GM21528 (cell line): ENCODE results near the gene TTC24.
"Not testable (repeated sequence)": the region's sequence is repeated elsewhere in the genome, so short reads cannot be mapped to it uniquely, and the experiment has no call there.

Source experiments
- ATAC-seq: cut with Tn5 transposase; IDR thresholded peaks from one replicate; pipeline ENCODE4 v1.9.1; 2021; ENCODE audit warnings: mild to moderate bottlenecking, moderate library complexity; ENCODE audit not compliant: unreplicated experiment, low FRiP score

TTC24 gene

DNA sequence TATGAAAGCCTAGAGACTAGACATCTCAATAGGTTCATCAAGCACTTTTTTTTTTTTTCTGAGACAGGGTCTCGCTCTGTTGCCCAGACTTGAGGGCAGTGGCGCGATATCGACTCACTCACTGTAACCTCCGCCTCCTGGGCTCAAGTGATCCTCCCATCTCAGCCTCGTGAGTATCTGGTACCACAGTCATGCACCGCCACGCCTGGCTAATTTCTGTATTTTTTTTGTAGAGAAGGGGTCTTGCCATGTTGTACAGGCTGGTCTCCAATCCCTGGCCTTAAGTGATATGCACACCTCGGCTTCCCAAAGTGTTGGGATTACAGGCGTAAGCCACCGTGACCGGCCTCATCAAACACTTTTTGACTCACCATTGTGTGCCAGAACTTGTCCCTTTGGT lies 22.4 kb downstream of the TTC24 start:
- no peak for ATAC-seq

GRCh38 chr1:156602557-156602993 lies 23.1 kb downstream of the TTC24 start:
- ATAC-seq, result no peak

- ATAC-seq, result not testable (repeated sequence)
These were observed 27.8 kb downstream of the TTC24 start for GRCh38 chr1:156607344-156607743.

DNA sequence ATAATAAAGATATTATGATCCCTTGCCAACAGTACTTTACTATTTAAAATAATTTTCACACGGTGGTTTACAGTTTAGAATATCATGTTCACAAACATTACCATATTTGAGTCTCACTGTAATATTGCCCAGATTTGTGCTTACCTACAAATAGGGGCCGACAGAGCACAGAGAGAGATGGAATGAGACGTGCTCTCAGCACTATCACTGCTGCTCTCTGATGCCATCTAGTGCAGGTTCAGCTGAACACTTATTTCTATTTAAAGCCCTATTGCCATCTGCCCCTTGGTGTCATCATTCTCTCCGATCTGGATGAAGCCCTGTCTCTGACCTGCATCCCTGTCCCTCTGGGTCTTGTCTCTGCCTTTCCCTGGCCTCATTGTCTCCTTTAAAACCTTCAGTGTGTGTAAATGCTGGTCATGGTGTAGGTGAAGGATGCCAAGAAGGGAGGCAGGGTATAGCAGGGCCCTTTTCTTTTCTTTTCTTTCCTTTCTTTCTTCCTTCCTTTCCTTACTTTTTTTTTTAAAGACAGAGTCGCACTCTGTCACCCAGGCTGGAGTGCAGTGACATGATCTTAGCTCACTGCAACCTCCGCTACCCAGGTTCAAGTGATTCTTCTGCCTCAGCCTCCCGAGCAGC lies 28.6 kb downstream of the TTC24 start:
- no peak for ATAC-seq

DNA sequence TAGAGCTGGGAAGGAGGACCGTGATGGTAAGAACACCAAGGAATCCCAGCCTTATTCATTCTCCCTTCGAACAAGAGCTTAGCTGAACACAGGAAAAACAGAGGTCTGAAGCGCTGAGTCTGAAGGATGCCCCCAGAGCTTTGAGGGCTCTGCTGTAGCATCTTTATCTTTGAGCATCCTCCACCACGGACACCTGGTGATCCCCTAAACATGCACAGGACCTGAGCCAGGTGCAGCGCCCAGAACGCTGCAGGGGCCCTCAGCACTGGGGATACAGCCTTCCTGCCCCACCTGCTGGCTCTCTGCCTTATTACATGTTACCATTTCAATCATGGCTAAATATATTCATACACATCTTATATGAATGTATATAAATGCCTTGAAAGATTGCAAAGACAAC lies 29.5 kb downstream of the TTC24 start:
- no peak for ATAC-seq

DNA sequence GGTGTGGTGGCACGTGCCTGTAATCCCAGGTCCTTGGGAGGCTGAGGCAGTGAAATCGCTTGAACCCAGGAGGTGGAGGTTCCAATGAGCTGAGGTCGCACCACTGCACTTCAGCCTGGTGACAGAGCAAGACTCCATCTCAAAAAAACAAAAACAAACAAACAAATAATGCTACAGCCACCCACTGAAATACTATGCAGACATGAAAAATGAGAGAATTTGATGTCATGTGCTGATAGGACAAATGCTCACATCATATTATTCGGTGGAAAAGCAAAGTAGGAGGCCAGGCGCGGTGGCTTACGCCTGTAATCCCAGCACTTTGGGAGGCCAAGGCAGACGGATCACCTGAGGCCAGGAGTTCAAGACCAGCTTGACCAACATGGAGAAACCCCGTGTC lies 30.5 kb downstream of the TTC24 start:
- ATAC-seq, result not testable (repeated sequence)

DNA sequence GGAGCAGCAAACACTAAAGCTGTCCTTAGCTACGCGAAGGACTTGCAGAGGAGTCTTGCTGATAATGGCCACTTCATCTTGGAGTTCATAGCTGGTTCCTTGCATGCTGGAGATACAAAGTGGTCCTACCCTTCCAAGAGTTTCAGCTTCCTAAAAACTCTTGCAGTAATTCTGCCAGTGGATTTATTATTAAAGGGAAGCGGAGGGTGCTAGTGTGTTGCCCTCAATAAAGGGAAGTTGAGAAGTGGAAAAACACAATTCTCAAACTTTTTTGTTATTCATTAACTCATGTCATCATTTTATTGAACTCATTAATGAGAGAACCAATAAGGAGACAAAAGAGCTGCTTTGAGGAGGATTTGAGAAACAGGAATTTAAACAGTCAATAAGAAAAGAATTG lies 33.1 kb downstream of the TTC24 start:
- ATAC-seq, result no peak

- ATAC-seq, result no peak
These were observed 36.4 kb downstream of the TTC24 start for GRCh38 chr1:156615946-156616345.

GRCh38 chr1:156616463-156616862 lies 36.9 kb downstream of the TTC24 start:
- ATAC-seq, result no peak

DNA sequence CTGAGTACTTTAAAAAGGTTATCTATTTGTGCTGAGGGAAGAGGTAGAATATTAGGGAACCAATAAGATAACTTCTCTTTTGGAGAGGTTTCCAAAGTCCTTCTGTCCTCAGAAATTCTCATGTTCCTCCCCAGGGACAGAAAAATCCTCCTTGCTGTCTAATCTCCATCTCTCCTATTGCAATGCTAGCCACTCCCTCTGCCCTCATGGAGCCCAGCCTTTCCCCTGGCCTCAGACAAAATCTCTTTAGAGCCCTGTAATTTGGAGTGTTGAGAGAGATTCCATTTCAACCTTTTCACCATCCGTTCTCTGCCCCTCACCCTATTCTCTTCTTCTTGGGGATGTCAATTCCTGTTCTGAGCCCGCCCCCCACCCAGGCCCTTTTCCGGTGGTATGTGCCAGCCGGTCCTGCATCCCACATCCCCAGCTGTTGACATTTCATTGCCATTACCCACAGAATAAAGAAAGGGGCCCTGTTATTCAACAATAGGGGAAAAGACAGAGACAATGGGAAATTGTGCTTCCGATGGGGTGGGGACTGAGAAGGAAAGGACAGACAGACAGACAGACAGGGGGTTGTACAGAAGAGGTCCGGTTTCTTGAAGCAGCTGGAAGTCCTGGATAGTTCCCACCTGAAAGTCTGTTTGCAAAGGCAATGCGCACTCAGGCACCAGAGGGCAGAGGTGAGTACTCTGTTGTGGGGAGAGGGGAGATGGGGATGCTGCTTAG lies 39.5 kb downstream of the TTC24 start, which contains the start of gene HAPLN2:
TSS of gene HAPLN2 (plus strand) at position 563 of the 729 bp plus-strand sequence. CDS start 4,076 bp downstream, outside the sequence.
- no peak for ATAC-seq

DNA sequence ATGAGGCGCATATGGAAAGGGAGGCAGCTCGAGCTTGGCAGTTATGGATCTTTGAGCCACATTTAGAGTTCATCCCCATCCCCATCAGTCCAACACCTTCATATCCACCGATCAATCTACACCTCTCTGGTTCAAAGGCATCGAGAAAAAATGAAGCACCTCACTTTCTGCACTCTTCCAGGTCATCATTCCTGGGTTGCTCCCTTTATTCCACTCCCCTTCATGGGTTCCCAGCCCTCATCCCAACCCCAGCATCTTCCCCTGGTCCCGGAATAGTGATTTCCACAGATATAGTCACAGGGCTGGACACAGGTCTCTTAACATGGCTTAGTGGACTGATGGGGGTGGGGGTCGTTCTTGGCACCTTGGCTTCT lies 40.0 kb downstream of the TTC24 start:
- ATAC-seq, result no peak

DNA sequence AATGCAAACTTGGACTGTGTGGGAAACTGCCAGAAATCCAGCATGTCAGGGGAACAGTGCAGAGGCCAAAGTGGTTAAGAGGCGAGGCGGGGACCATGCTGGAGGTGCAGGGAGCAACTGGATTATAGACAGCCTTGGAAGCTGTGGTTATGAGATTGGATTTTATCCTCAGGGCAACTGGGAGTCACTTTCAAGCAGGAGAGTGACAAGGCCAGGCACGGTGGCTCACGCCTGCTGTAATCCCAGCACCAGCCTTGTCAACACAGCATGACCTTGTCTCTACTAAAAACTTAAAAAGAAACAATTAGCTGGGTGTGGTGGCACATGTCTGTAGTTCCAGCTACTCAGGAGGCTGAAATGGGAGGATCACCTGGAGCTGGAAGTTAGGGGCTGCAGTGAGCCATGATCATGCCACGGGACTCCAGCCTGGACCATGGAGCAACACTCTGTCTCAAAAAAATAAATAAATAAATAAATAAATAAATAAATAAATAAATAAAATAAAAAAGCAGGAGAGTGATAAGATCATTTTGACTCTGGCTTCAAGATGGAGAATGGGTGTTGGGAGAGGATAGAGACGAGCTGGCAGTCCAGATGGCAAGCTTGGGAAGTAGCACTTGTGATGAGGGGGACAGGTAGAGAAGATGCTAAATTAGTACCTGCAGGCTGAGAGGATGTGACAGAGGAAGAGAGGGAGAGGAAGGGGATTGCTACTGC lies 43.2 kb downstream of the TTC24 start:
- no peak for ATAC-seq

DNA sequence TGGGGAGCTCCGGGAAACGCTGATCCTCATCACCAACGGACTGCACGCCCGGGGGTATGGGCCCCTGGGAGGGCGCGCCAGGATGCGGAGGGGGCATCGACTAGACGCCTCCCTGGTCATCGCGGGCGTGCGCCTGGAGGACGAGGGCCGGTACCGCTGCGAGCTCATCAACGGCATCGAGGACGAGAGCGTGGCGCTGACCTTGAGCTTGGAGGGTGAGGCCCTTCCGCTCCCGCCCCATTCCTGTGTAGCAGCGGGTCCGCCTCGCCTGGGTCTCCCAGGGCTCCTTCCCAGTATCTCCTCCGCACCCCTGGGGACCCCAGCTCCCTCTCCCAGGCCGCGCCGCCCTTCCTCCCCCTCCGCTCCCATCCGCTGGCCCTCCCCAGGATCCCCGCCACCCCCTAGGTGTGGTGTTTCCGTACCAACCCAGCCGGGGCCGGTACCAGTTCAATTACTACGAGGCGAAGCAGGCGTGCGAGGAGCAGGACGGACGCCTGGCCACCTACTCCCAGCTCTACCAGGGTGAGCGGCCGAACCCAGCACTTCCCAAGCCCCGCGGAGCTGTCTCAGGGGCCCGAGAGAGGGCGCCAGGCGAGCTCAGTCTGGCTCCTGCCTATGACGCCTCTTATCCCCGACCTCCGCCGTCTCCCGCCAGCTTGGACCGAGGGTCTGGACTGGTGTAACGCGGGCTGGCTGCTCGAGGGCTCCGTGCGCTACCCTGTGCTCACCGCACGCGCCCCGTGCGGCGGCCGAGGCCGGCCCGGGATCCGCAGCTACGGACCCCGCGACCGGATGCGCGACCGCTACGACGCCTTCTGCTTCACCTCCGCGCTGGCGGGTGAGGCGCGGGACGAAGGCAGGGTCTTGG lies 44.7 kb downstream of the TTC24 start:
- ATAC-seq, result no peak

GRCh38 chr1:156624814-156625435 lies 45.4 kb downstream of the TTC24 start:
- no peak for ATAC-seq

DNA sequence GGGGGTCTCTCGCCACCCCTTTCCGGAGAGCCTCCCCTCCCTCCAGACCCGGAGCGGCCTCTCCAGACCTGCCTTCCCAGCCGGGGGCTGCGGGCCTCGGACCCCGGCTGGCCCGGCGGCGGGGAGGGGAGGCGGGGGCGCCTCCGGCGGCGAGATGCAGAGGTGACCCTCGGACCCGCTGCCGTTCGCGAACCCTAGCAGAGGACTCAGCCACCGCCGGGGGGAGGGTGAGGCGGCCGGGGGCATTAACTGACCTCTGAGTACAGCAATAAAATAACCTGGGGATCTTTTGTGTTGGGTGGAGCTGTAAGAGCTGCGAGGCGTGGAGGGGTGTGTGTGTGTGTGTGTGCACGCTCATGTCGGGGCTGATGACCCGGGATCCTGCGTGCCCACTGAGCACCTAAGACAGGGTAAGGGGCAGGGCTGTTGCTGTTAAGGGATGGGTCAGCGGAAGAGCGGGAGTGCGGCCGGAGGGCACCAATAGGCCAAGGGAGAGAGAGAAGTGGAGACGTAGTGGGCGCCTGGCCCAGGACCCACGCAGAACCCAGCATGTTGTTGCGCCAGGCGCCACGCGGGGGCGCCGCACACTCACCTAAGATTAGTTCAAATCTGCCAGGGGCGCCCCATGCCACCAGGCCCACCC lies 46.0 kb downstream of the TTC24 start:
- ATAC-seq, result no peak

DNA sequence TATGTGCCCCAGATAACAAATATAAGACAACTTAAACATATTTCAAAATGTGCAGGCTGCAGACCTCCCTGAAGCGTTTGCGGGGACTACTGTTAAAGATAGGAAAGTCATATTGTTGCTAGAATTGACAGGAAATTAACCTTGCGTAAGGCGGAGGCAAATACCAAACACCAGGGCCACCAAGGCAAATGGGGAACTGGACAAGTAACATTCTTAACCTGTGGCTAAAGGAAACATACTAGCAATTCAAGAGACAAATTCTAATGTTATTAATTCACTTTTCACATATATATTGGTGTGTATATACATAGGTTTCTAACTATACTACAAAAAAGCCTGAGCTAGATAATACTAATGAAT lies 46.5 kb downstream of the TTC24 start:
- ATAC-seq, result no peak

DNA sequence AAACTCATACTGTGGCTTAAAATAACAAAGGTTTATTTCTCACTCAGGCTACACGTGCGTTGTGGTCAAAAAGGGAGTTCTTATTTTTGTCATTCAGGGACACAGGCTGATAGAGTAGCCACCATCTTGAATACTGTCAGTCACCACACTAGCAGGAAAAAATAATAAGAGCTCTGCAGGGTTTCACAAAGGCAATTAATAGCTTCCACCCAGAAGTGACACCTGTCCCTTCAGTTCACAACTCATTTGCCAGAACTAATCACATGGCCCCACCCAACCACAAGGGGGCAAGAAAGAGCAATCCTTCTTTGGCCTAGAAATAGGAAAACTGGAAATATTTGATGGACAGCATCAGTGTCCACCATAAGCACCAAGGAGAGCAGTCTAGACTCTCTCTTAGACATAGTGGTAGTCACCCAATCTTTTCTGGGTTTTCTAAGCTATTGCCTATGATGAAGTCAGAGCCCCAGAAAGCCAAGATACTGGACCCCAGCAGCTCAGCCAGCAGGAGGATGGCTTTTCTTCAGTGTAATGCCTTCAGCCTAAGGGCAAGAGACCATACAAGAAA lies 47.9 kb downstream of the TTC24 start:
- ATAC-seq, result no peak

- ATAC-seq, result no peak
These were observed 50.4 kb downstream of the TTC24 start for GRCh38 chr1:156629823-156630449.

- ATAC-seq, result not testable (repeated sequence)
These were observed 51.6 kb downstream of the TTC24 start for GRCh38 chr1:156631152-156631551.
